ENCODE measurements around the gene PPEF2. TPM values are rescaled to one million over a fixed set of nuclear protein-coding genes. Genes with fewer than 3 reads are reported as not detected.

PPEF2 gene
- polyA plus RNA-seq, 3 donors = 0.25 TPM; not detected in 2

GRCh38 chr4:75939890-75940691 lies 37.8 kb upstream of the PPEF2 start:
- peak; percentile 53 to 69 (median 56) for DNase-seq
- peaks cover 29% of the 10 kb centered on the region for H3K79me2 ChIP-seq (ENCODE audit: insufficient read depth, low read length)
- no peaks in the 10 kb centered on the region for H3K9me3 Mint-ChIP-seq
- H3K9ac ChIP-seq (ENCODE audit: insufficient read depth, low read length, poor library complexity, severe bottlenecking) = peak overlapping the region; percentile 92
- H2AFZ ChIP-seq (ENCODE audit: insufficient read depth, low read depth, low read length, poor library complexity, severe bottlenecking) = peak overlapping the region; percentile 96
- no peaks in the 10 kb centered on the region for H3K27me3 ChIP-seq (ENCODE audit: control insufficient read depth in 2 of 2, insufficient read depth in 2 of 2, low read length in 2 of 2)
- H3K4me1 Mint-ChIP-seq = peaks cover 42% of the 10 kb centered on the region
- peaks cover 30 to 46% of the 10 kb centered on the region in 2 donors for H3K36me3 Mint-ChIP-seq
- intact Hi-C loops (cut with micrococcal nuclease) = loop anchor here in 1 of 2 donors (5.0 kb wide), 1 partner anchor 43 kb away; no protein-coding TSS in a partner anchor
- H3K4me2 ChIP-seq (replicated peaks; ENCODE audit: extremely low read depth, low read length, poor library complexity, severe bottlenecking) = peak overlapping the region; percentile 76
- no peaks in the 10 kb centered on the region for H3K27me3 Mint-ChIP-seq (ENCODE audit: low read depth in 3 of 3)
- H3K9me3 ChIP-seq (replicated peaks in 1 of 2; ENCODE audit: control insufficient read depth in 1 of 2, insufficient read depth in 1 of 2, low read length in 2 of 2) = no peaks in the 10 kb centered on the region
- peaks cover 32 to 40% of the 10 kb centered on the region in 2 donors for H3K36me3 ChIP-seq (replicated peaks in 1 of 2; ENCODE audit: control insufficient read depth in 1 of 2, insufficient read depth in 2 of 2, low read length in 2 of 2)
- H3K27ac Mint-ChIP-seq = peak overlapping the region; percentile 93 to 99 (median 96)
- H3K4me3 ChIP-seq (replicated peaks in 1 of 3; ENCODE audit: low read depth in 2 of 3, low read length in 3 of 3) = peak overlapping the region; percentile 87 to 100 (median 99)
- no peak for TF ChIP-seq CTCF (IDR thresholded peaks at IDR 0.05)
- peaks cover 42% of the 10 kb centered on the region for H4K20me1 ChIP-seq (ENCODE audit: insufficient read depth, low read length)
- peak overlapping the region; percentile 94 to 98 for H3K27ac ChIP-seq (ENCODE audit: low read depth in 1 of 2, low read length in 2 of 2)
- H3K4me1 ChIP-seq (ENCODE audit: control insufficient read depth in 1 of 2, insufficient read depth in 2 of 2, low read length in 2 of 2) = peaks cover 35 to 46% of the 10 kb centered on the region in 2 donors
- H3K4me3 Mint-ChIP-seq = peak overlapping the region; percentile 98 to 99
- under 1% methylated on average over 65 of the region's 67 CpGs for WGBS (ENCODE audit: insufficient coverage)

GRCh38 chr4:75935628-75936027 lies 33.4 kb upstream of the PPEF2 start:
- no CpG with 5 or more reads among the region's 1 CpG for WGBS (ENCODE audit: insufficient coverage)
- Histone ChIP-seq H2AFZ (ENCODE audit: insufficient read depth, low read depth, low read length, poor library complexity, severe bottlenecking) (no peak overlapping the region), H3K27me3 (ENCODE audit: control insufficient read depth in 2 of 2, insufficient read depth in 2 of 2, low read length in 2 of 2) (no peaks in the 10 kb centered on the region), H3K4me3 (replicated peaks in 1 of 3; ENCODE audit: low read depth in 2 of 3, low read length in 3 of 3) (no peak overlapping the region), H3K79me2 (ENCODE audit: insufficient read depth, low read length) (peaks cover 29% of the 10 kb centered on the region), H3K27ac (ENCODE audit: low read depth in 1 of 2, low read length in 2 of 2) (no peak overlapping the region), H3K9ac (ENCODE audit: insufficient read depth, low read length, poor library complexity, severe bottlenecking) (no peak overlapping the region), H3K36me3 (replicated peaks in 1 of 2; ENCODE audit: control insufficient read depth in 1 of 2, insufficient read depth in 2 of 2, low read length in 2 of 2) (peaks cover 75 to 82% of the 10 kb centered on the region in 2 donors), H3K9me3 (replicated peaks in 1 of 2; ENCODE audit: control insufficient read depth in 1 of 2, insufficient read depth in 1 of 2, low read length in 2 of 2) (no peaks in the 10 kb centered on the region), H4K20me1 (ENCODE audit: insufficient read depth, low read length) (peaks cover 75% of the 10 kb centered on the region), H3K4me2 (replicated peaks; ENCODE audit: extremely low read depth, low read length, poor library complexity, severe bottlenecking) (no peak overlapping the region), H3K4me1 (ENCODE audit: control insufficient read depth in 1 of 2, insufficient read depth in 2 of 2, low read length in 2 of 2) (peaks cover 8 to 19% of the 10 kb centered on the region in 2 donors)
- H3K4me1 Mint-ChIP-seq = peaks cover 15% of the 10 kb centered on the region
- peaks cover 55 to 83% of the 10 kb centered on the region in 2 donors for H3K36me3 Mint-ChIP-seq
- intact Hi-C loops (cut with micrococcal nuclease) = no loop called here
- TF ChIP-seq CTCF (IDR thresholded peaks at IDR 0.05) = no peak
- H3K4me3 Mint-ChIP-seq = no peak overlapping the region
- DNase-seq = no peak
- H3K27ac Mint-ChIP-seq = no peak overlapping the region
- no peaks in the 10 kb centered on the region for H3K9me3 Mint-ChIP-seq
- H3K27me3 Mint-ChIP-seq (ENCODE audit: low read depth in 3 of 3) = peaks cover 0 to 3% (median 0%) of the 10 kb centered on the region in 3 donors
